ENCODE results near the gene KLK1. TPM values are rescaled to one million over a fixed set of nuclear protein-coding genes. Genes with fewer than 3 reads are reported as not detected.
A peak's percentile ranks its signal among the peaks of the same experiment; 100 is the strongest.

The KLK1 gene
- total and polyA plus RNA-seq, 2 of the 13 experiments (the other 11 are each of a cell fraction or from before 2014, with no cell fraction given): not detected

- no peak; the same call in 1 of the 2 replicates for TF ChIP-seq MIER3 (CRISPR knock-in tag; IDR thresholded peaks at IDR 0.05; ENCODE audit: borderline replicate concordance)
- peak; percentile 32 for TF ChIP-seq YY1 (IDR thresholded peaks at IDR 0.05; ENCODE audit: insufficient read depth, insufficient replicate concordance, low read depth, low read length)
- no peak for TF ChIP-seq GTF2F1 (IDR thresholded peaks at IDR 0.05; ENCODE audit: low read length)
- no peak for TF ChIP-seq ZNF30 (CRISPR knock-in tag; IDR thresholded peaks at IDR 0.05)
- TF ChIP-seq ZMYM2 (CRISPR knock-in tag; IDR thresholded peaks at IDR 0.05): no peak
- TF ChIP-seq CENPBD1 (CRISPR knock-in tag; IDR thresholded peaks at IDR 0.05; ENCODE audit: borderline replicate concordance, low read depth): no peak
- TF ChIP-seq ATF1 (CRISPR knock-in tag; IDR thresholded peaks at IDR 0.05): no peak
- TF ChIP-seq ZNF878 (CRISPR knock-in tag; IDR thresholded peaks at IDR 0.05): no peak
- TF ChIP-seq ZFP82 (CRISPR knock-in tag; IDR thresholded peaks at IDR 0.05; ENCODE audit: borderline replicate concordance): 0 out of 2 replicates have a peak, but pooled peaks have one; percentile 14
Observed at GRCh38 chr19:50835785-50836542, 12.4 kb upstream of the KLK1 start (continued).

- Histone ChIP-seq H3K9ac (ENCODE audit: insufficient read depth, low read depth, low read length) (peak overlapping the region; percentile 47), H3K27ac (ENCODE audit: extremely low read length, insufficient read depth, low read length) (no peak overlapping the region), H3K4me3 (replicated peaks in 1 of 3; ENCODE audit: insufficient read depth in 1 of 3, low read depth in 2 of 3, low read length in 3 of 3) (peak overlapping the region; percentile 47 to 80 (median 70); a peak in 5 of 6 replicates), H4K20me1 (ENCODE audit: insufficient read depth, low read length) (no peaks in the 10 kb centered on the region), H3K4me1 (ENCODE audit: insufficient read depth, low read length) (peaks cover 17% of the 10 kb centered on the region), H3K79me2 (ENCODE audit: insufficient read depth, low read length) (no peaks in the 10 kb centered on the region), H3K36me3 (replicated peaks in 1 of 2; ENCODE audit: control insufficient read depth in 1 of 2, insufficient read depth in 2 of 2, low read length in 2 of 2) (no peaks in the 10 kb centered on the region), H3K9me3 (ENCODE audit: low read length) (no peaks in the 10 kb centered on the region), H3K27me3 (ENCODE audit: control insufficient read depth in 1 of 2, insufficient read depth in 2 of 2, low read length in 2 of 2) (peaks cover 0 to 40% of the 10 kb centered on the region in 2 experiments; a peak in 2 of 5 replicates), H2AFZ (ENCODE audit: low read length) (no peak overlapping the region), H3K4me2 (ENCODE audit: low read depth, low read length) (peak overlapping the region; percentile 77)
- FAIRE-seq: no peak
- CTCF ChIA-PET (ENCODE audit: low intra/inter-chr PET ratio, low total read pairs): no interaction called here
- intact Hi-C loops (cut with micrococcal nuclease; ENCODE audit: unreplicated experiment) (no loop called here), in situ Hi-C loops (cut with HindIII; ENCODE audit: extremely low pct_ligation_motif_present, low pct_unique_long_range_greater_than_20kb) (no loop called here)
- WGBS (ENCODE audit: low lambda C conversion rate): 36% methylated on average over 13 of the region's 13 CpGs
- TF ChIP-seq ELF1 (CRISPR knock-in tag; IDR thresholded peaks at IDR 0.05): no peak
- TF ChIP-seq ZNF24 (IDR thresholded peaks at IDR 0.05): no peak
- no peak for TF ChIP-seq GTF2F1 (IDR thresholded peaks at IDR 0.05; ENCODE audit: low read length)
- no peak for TF ChIP-seq ZBTB8A (CRISPR knock-in tag; IDR thresholded peaks at IDR 0.05; ENCODE audit: borderline replicate concordance, low read depth)
- TF ChIP-seq PAX8 (CRISPR knock-in tag; IDR thresholded peaks at IDR 0.05; ENCODE audit: borderline replicate concordance): 0 out of 2 replicates have a peak, but pooled peaks have one; percentile 8
- 0 out of 2 replicates have a peak, but pooled peaks have one; percentile 8 for TF ChIP-seq ZNF776 (CRISPR knock-in tag; IDR thresholded peaks at IDR 0.05)
- no TSS peak for BruUV-seq (replicated peaks)
- POLR2A ChIA-PET: interaction anchor here (1.6 kb wide), 1 partner anchor 31 kb away, joined by 6 read pairs; no protein-coding TSS in a partner anchor
- no peak for DNase-seq (ENCODE audit: low spot score)
- peak; percentile 29 for ATAC-seq
Observed at GRCh38 chr19:50835103-50835784, 11.7 kb upstream of the KLK1 start.

Measured in HepG2 (cell line).